ENCODE measurements around the gene CROCC.

DNA sequence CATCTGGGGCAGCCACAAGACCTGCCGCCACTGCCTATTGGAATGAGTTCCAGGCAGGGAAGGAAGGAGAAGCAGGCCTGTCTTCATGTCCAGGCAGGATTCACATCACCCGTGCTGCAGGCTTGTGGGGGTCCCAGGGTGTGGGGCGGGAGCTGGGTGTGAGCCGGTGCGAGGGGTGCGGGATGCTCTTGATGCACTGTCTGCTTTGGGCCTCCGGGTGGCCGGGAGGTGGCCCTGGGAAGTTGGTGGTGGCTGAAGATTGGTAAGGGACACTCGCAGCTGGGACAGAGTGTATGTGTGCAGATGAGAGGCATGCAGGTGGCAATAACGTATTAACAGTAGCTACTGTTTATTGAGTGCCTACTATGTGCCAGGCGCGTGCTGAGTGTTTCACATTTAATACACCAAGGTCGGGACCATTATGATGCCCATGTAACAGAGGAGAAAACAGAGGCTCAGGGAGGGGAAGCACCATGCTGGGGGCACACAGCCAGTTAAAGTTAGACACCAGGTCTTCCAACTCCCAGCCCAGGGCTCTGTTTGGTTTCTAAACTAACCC is 3.3 kb downstream of the CROCC start:
- TF ChIP-seq POLR2A (IDR thresholded peaks at IDR 0.05; ENCODE audit: low read depth, low read length) (no peak), SPI1 (IDR thresholded peaks at IDR 0.05; ENCODE audit: low read depth, low read length) (no peak)
